Right lobe of liver (tissue), 6 donors: Measurements from ENCODE around the gene F13A1. TPM values are rescaled to one million over a fixed set of nuclear protein-coding genes. Genes with fewer than 3 reads are reported as not detected.

Source experiments
- ATAC-seq, 4 donors: fragments of 200-7000 bp; cut with Tn5 transposase; one replicate each; pipeline ENCODE4 v1.9.1; 2020; ENCODE audit warnings: mild to moderate bottlenecking in 4 of 4, moderate library complexity in 4 of 4
- DNase-seq, 3 donors: peaks; one replicate each; pipeline ENCODE4 v3.0.0-alpha.2; 2020
- H3K27ac ChIP-seq, 3 donors: fragments of 200-600 bp; one replicate each; pipeline ENCODE4 v1.8.0; 2022
- H3K27me3 ChIP-seq, 2 donors: fragments of 200-600 bp; one replicate each; pipeline ENCODE4 v1.8.0; 2022
- H3K36me3 ChIP-seq, 4 donors: fragments of 200-600 bp; sonication (generic) in 1 of 4; one replicate each; pipeline versions ENCODE4 v1.5.1 to v1.8.0; 2017 to 2022; ENCODE audit warnings: control low read depth in 1 of 4
- H3K4me1 ChIP-seq, 4 donors: fragments of 200-600 bp; sonication (generic) in 1 of 4; one replicate each; pipeline versions ENCODE4 v1.5.1 to v1.8.0; 2017 to 2022; ENCODE audit warnings: control low read depth in 1 of 4
- H3K4me3 ChIP-seq, 3 donors: fragments of 200-600 bp; one replicate each; pipeline ENCODE4 v1.8.0; 2022
- H3K9me3 ChIP-seq, 4 donors: fragments of 200-600 bp; sonication (generic) in 1 of 4; one replicate each; pipeline versions ENCODE4 v1.5.1 to v1.8.0; 2017 to 2022; ENCODE audit warnings: control low read depth in 1 of 4
- POLR2A ChIP-seq: fragments of 450-650 bp; IDR thresholded peaks from one replicate; pipeline ENCODE4 v1.6.1; 2017; ENCODE audit warnings: antibody characterized with exemption, mild to moderate bottlenecking
- WGBS: methylation state at CpG from one replicate; pipeline ENCODE4 v1.1.6; 2018; ENCODE audit warnings: low coverage, low lambda C conversion rate; ENCODE audit not compliant: insufficient coverage; ENCODE audit errors: missing lambda C conversion rate; 5-methylcytosine and 5-hydroxymethylcytosine counted together
- intact Hi-C, 2 donors: fragments of 100-400 bp; cut with DNase I; formaldehyde crosslinking; loops; one replicate each; pipeline versions ENCODE4 v1.11.2 to v1.14.1; 2022
- total RNA-seq, 6 experiments: library from RNA; depleted of rRNA in 2 of 6; stranded (reverse); fragments of >200 nt in 2 of 6; fragmentation: NEBNext Ultra II Directional in 3 of 6; extraction: Animal tissue kit (Norgen Biotek cat#: 25700) in 3 of 6; gene quantifications; one replicate each; pipeline versions ENCODE4 v1.1.0 to v1.2.4, GENCODE V29; 2016 to 2023
- TF ChIP-seq, protein P1 (sequence below), 4 donors: fragments of 200-600 bp in 3 of 4; fragments of 450-650 bp in 1 of 4; IDR thresholded peaks; one replicate each; pipeline versions ENCODE4 v1.5.1 to v1.8.0; 2016 to 2022; ENCODE audit warnings: antibody characterized with exemption in 4 of 4, mild to moderate bottlenecking in 2 of 4
- donor health status: DM: no; HTN: yes; CAD: no.
- donor health status: DM: no; HTN: no; CAD: no.
- donor health status: DM: no; HTN: no; CAD: no.
- donor health status: DM: no; HTN: yes; CAD: no.
- donor health status: DM: no; HTN: yes; CAD: no.

Gene F13A1
- total RNA-seq, 6 experiments from 2014 or later = 0.86 to 10.1 (median 2.1) TPM

DNA sequence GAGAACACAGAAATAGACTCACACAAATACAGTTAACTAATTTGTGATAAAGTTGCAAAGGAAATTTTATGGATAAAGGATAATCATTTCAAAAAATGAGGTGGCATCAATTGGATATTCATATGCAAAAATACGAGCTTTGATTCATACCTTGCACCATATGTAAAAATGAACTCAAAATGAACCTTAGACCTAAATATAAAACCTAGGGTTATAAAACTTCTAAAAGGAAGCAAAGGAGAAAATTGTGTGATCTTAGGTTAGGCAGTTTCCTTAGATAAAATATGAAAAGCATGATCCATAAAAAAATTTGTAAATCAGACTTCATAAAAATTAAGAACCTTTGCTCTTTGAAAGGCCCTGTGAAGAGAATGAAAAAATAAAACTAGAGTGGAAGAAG lies 85.5 kb downstream of the F13A1 start:
- intact Hi-C loops = no loop called here
- Histone ChIP-seq H3K27me3 (no peaks in the 10 kb centered on the region), H3K27ac (no peak overlapping the region), H3K4me3 (no peak overlapping the region), H3K4me1 (no peaks in the 10 kb centered on the region), H3K36me3 (no peaks in the 10 kb centered on the region), H3K9me3 (no peaks in the 10 kb centered on the region)
- no peak for DNase-seq
- 56% methylated on average over 1 of the region's 1 CpG for WGBS
- no peak for ATAC-seq
- TF ChIP-seq, protein P1, sequence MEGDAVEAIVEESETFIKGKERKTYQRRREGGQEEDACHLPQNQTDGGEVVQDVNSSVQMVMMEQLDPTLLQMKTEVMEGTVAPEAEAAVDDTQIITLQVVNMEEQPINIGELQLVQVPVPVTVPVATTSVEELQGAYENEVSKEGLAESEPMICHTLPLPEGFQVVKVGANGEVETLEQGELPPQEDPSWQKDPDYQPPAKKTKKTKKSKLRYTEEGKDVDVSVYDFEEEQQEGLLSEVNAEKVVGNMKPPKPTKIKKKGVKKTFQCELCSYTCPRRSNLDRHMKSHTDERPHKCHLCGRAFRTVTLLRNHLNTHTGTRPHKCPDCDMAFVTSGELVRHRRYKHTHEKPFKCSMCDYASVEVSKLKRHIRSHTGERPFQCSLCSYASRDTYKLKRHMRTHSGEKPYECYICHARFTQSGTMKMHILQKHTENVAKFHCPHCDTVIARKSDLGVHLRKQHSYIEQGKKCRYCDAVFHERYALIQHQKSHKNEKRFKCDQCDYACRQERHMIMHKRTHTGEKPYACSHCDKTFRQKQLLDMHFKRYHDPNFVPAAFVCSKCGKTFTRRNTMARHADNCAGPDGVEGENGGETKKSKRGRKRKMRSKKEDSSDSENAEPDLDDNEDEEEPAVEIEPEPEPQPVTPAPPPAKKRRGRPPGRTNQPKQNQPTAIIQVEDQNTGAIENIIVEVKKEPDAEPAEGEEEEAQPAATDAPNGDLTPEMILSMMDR (IDR thresholded peaks at IDR 0.05) = no peak
- no peak for TF ChIP-seq POLR2A

DNA sequence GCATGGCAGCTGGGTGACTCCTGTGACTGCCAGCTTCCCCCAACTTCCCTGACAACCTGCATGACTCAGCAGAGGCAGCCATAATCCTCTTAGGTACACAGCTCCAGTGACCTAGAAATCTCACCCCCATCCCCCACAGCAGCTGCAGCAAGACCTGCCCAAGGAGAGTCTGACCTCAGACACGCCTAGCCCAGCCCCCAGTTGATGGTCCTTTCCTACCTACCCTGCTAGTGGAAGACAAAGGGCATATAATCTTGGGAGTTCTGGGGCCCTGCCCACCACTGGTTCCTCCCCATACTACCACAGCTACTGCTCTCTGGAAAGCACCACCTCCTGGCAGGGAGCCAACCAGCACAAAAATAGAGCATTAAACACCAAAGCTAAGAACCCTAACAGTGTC lies 90.2 kb downstream of the F13A1 start:
- Histone ChIP-seq H3K27me3 (no peaks in the 10 kb centered on the region), H3K4me1 (no peaks in the 10 kb centered on the region), H3K9me3 (no peaks in the 10 kb centered on the region), H3K27ac (no peak overlapping the region), H3K36me3 (no peaks in the 10 kb centered on the region), H3K4me3 (no peak overlapping the region)
- WGBS = 29% methylated on average over 1 of the region's 1 CpG
- ATAC-seq (no peak), DNase-seq (no peak)
- TF ChIP-seq POLR2A = no peak
- TF ChIP-seq, protein P1 (IDR thresholded peaks at IDR 0.05) = no peak
- intact Hi-C loops = no loop called here

GRCh38 chr6:6227896-6228295 lies 92.6 kb downstream of the F13A1 start:
- Histone ChIP-seq H3K36me3 (no peaks in the 10 kb centered on the region), H3K9me3 (no peaks in the 10 kb centered on the region), H3K27ac (no peak overlapping the region), H3K4me1 (no peaks in the 10 kb centered on the region), H3K27me3 (no peaks in the 10 kb centered on the region), H3K4me3 (no peak overlapping the region)
- ATAC-seq (no peak), DNase-seq (no peak)
- 85% methylated on average over 1 of the region's 1 CpG for WGBS
- intact Hi-C loops = no loop called here
- no peak for TF ChIP-seq POLR2A
- TF ChIP-seq, protein P1 (IDR thresholded peaks at IDR 0.05) = no peak

DNA sequence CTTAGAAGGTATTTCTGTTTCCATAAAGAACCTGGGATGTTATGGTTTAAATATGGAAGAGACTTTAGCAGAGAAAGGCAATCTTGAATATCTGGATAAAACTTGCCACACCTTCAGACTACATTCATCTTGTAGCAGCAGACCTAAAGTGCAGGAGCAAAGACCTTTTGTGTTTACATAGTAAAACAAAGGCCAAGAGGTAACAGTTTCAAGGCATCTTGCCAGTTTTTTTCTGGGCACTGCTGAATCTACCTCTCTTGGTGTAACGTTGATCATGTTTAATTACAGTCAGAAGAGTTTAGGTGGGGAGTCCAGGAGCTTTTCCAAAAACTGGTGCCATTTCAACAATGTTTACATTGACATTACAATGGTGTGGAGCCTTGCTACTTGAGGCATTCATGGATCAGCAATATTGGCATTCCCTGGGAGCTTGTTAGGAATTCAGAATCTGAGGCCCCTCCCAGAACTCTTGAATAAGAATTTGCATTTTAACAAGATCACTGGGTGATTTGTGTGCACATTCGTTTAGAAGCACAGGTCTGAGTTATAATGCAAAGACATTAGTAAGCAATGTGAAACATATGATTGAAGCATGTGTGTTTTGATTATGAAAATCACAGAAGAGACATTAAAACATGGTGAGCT lies 94.5 kb downstream of the F13A1 start:
- Histone ChIP-seq H3K27ac (no peak overlapping the region), H3K9me3 (no peaks in the 10 kb centered on the region), H3K4me1 (no peaks in the 10 kb centered on the region), H3K4me3 (no peak overlapping the region), H3K36me3 (no peaks in the 10 kb centered on the region), H3K27me3 (no peaks in the 10 kb centered on the region)
- ATAC-seq (peak; percentile 64 to 90 (median 69)), DNase-seq (no peak)
- 20% methylated on average over 2 of the region's 2 CpGs for whole genome bisulfite sequencing
- TF ChIP-seq, protein P1 (IDR thresholded peaks at IDR 0.05) = no peak
- TF ChIP-seq POLR2A = no peak
- intact Hi-C loops = no loop called here
